ENCODE data around the gene ABCA7.

The ABCA7 gene

DNA sequence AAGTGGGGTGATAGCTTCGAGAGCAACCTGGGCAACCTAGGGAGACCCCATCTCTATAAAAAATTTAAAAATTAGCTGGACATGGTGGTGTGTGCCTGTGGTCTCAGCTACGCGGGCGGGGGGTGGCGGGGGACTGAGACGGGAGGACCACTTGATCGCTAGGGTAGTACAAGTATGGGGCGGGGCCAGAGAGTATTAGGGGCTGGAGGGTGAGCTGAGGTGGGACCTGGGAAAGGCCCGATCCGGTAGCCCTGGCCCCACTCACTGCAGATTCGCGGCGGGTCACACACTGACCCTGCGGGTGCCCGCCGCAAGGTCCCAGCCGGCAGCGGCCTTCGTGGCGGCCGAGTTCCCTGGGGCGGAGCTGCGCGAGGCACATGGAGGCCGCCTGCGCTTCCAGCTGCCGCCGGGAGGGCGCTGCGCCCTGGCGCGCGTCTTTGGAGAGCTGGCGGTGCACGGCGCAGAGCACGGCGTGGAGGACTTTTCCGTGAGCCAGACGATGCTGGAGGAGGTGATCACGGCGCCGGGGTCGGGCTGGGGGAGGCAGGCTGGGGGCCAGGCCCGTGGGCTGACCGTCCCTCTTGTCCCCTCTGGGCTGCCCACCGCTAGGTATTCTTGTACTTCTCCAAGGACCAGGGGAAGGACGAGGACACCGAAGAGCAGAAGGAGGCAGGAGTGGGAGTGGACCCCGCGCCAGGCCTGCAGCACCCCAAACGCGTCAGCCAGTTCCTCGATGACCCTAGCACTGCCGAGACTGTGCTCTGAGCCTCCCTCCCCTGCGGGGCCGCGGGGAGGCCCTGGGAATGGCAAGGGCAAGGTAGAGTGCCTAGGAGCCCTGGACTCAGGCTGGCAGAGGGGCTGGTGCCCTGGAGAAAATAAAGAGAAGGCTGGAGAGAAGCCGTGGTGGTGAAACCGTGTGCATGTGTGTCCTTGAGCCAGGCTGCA is 25.0 kb downstream of the ABCA7 start:
- H3K27ac ChIP-seq: peak overlapping the region; percentile 36; the same call in 1 of the 2 replicates
- no peak for TF ChIP-seq ZFX (IDR thresholded peaks at IDR 0.05)
- TF ChIP-seq, protein P1, sequence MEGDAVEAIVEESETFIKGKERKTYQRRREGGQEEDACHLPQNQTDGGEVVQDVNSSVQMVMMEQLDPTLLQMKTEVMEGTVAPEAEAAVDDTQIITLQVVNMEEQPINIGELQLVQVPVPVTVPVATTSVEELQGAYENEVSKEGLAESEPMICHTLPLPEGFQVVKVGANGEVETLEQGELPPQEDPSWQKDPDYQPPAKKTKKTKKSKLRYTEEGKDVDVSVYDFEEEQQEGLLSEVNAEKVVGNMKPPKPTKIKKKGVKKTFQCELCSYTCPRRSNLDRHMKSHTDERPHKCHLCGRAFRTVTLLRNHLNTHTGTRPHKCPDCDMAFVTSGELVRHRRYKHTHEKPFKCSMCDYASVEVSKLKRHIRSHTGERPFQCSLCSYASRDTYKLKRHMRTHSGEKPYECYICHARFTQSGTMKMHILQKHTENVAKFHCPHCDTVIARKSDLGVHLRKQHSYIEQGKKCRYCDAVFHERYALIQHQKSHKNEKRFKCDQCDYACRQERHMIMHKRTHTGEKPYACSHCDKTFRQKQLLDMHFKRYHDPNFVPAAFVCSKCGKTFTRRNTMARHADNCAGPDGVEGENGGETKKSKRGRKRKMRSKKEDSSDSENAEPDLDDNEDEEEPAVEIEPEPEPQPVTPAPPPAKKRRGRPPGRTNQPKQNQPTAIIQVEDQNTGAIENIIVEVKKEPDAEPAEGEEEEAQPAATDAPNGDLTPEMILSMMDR (conservative IDR thresholded peaks at IDR 0.05): no peak

GRCh38 chr19:1065606-1066109 is 25.8 kb downstream of the ABCA7 start:
- peak overlapping the region; percentile 36; the same call in 1 of the 2 replicates for H3K27ac ChIP-seq

DNA sequence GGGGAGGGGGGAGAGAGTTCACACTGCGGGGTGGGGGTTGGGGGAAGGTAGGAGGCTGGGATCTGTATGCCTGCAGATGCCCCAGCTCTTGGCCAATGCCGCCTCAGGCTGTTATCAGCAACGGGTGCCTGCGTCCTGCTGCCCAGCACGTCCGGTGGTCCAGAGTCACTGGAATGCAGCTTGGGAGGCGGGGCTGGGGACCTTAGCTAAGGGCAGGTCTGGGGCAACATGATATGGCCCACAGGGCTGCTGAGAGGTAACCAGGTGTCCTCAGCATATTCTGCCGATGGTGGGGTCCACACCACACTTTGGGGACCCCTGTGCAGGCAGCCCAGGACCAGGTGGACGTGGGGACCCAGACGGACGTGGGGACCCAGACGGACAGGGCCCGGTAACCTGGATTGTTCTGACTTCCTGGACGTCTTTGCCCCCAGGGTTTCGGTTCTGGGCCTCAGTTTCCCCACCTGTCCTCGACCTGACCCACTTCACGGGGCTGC is 26.4 kb downstream of the ABCA7 start:
- no peak for TF ChIP-seq ZFX (IDR thresholded peaks at IDR 0.05)
- TF ChIP-seq, protein P1 (conservative IDR thresholded peaks at IDR 0.05): no peak
- peak overlapping the region; percentile 36; the same call in 1 of the 2 replicates for H3K27ac ChIP-seq

More at GRCh38 chr19:1065606-1066109, 25.8 kb downstream of the ABCA7 start:
- no peak for TF ChIP-seq ZFX (IDR thresholded peaks at IDR 0.05)
- TF ChIP-seq, protein P1 (conservative IDR thresholded peaks at IDR 0.05): no peak

DNA sequence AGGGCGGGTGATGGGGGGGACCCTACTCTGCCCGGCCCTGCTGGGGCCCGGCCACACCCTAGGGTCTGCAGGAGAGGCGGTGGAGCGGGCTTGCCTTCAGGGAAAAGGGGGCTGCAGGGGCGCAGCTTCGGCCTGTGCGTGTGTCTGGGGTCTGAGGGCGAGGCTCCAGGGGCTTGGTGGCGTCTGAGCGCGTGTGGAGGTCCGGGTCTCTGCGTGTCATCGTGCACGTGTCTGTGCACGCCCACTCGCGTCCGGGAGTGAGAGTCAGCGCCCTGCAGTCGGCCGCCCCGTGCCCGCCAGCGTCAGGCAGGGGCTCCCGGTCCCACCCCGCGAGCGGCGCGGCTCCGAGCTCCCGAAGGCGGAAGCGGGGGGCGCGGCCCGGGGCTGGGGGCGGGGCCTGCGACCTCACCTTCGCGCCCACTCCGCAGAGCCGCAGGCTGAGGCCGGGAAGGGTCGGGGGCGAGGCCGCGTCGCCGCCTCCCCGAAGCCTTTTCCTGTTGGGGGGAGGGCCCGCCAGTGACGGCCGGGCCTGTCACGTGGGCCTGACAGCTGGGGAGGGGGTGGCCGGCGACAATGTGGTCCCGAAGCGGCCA is 26.9 kb downstream of the ABCA7 start, which contains the start of gene ARHGAP45:
TSS of gene ARHGAP45 (plus strand) at position 420 of the 593 bp plus-strand sequence. CDS start 239 bp downstream, outside the sequence.
- peak within 1 kb of the TSS; percentile 36; the same call in 1 of the 2 replicates for H3K27ac ChIP-seq
- no peak for TF ChIP-seq ZFX (IDR thresholded peaks at IDR 0.05)
- TF ChIP-seq, protein P1 (conservative IDR thresholded peaks at IDR 0.05): no peak

GRCh38 chr19:1067341-1067957 is 27.5 kb downstream of the ABCA7 start:
- no peak for TF ChIP-seq ZFX (IDR thresholded peaks at IDR 0.05)
- TF ChIP-seq, protein P1 (conservative IDR thresholded peaks at IDR 0.05): no peak
- H3K27ac ChIP-seq: no peak overlapping the region

GRCh38 chr19:1068009-1069001 is 28.4 kb downstream of the ABCA7 start:
- TF ChIP-seq ZFX (IDR thresholded peaks at IDR 0.05): no peak
- TF ChIP-seq, protein P1 (conservative IDR thresholded peaks at IDR 0.05): no peak
- H3K27ac ChIP-seq: no peak overlapping the region
